Fibroblast of lung (primary cell): ENCODE measurements around the gene BRD8. TPM values are rescaled to one million over a fixed set of nuclear protein-coding genes. Genes with fewer than 3 reads are reported as not detected.

ENCODE experiments used
- DNase-seq, 2 donors: peaks; one replicate each; pipeline versions ENCODE4 v3.0.0 to v3.0.0-alpha.2; 2010; ENCODE audit warnings: low read depth in 2 of 2
- H2AFZ ChIP-seq: 2 replicates; pipeline ENCODE4 v1.5.1; 2012; ENCODE audit warnings: low read length, control low read depth, inconsistent platforms
- H3K27ac ChIP-seq: 2 replicates; pipeline ENCODE4 v1.5.1; 2011; ENCODE audit warnings: low read length, control low read depth; ENCODE audit not compliant: insufficient read depth
- H3K27me3 ChIP-seq: 2 replicates; pipeline ENCODE4 v1.5.1; 2011; ENCODE audit warnings: mild to moderate bottlenecking, low read length; ENCODE audit not compliant: control insufficient read depth, insufficient read depth
- H3K36me3 ChIP-seq: 2 replicates; pipeline ENCODE4 v1.5.1; 2011; ENCODE audit warnings: low read length; ENCODE audit not compliant: control insufficient read depth, insufficient read depth
- H3K4me1 ChIP-seq: 2 replicates; pipeline ENCODE4 v1.5.1; 2011; ENCODE audit warnings: low read length; ENCODE audit not compliant: control insufficient read depth, insufficient read depth; ENCODE audit errors: extremely low read depth
- H3K4me2 ChIP-seq: 2 replicates; pipeline ENCODE4 v1.5.1; 2011; ENCODE audit warnings: low read length, control low read depth; ENCODE audit not compliant: insufficient read depth; ENCODE audit errors: extremely low read depth
- H3K4me3 ChIP-seq, 4 experiments: fragments of 200-600 bp in 1 of 4; sonication (generic) in 1 of 4; replicated peaks in 1 of 4; 2 replicates each; pipeline ENCODE4 v1.5.1; 2011 to 2016; ENCODE audit warnings: low read length in 4 of 4, low read depth in 3 of 4, mild to moderate bottlenecking in 3 of 4, control low read depth in 2 of 4, inconsistent platforms in 1 of 4, mixed read lengths in 1 of 4; ENCODE audit not compliant: insufficient read depth in 1 of 4; ENCODE audit errors: control extremely low read depth in 1 of 4
- H3K79me2 ChIP-seq: 2 replicates; pipeline ENCODE4 v1.5.1; 2012; ENCODE audit warnings: mild to moderate bottlenecking, low read length, inconsistent platforms; ENCODE audit not compliant: control insufficient read depth, insufficient read depth
- H3K9ac ChIP-seq: 2 replicates; pipeline ENCODE4 v1.5.1; 2011; ENCODE audit warnings: mild to moderate bottlenecking, low read length, control low read depth; ENCODE audit not compliant: insufficient read depth
- H3K9me3 ChIP-seq: 2 replicates; pipeline ENCODE4 v1.5.1; 2012; ENCODE audit warnings: low read depth, low read length; ENCODE audit not compliant: control insufficient read depth, insufficient read depth
- H4K20me1 ChIP-seq: 2 replicates; pipeline ENCODE4 v1.5.1; 2011; ENCODE audit warnings: low read length; ENCODE audit not compliant: control insufficient read depth, insufficient read depth; ENCODE audit errors: extremely low read depth
- CTCF ChIP-seq, 2 donors: IDR thresholded peaks in 1 of 2; conservative IDR thresholded peaks in 1 of 2; 1 replicate in 1 of 2; 2 replicates in 1 of 2; pipeline ENCODE4 v1.5.1; 2011 to 2012; ENCODE audit warnings: low read length in 2 of 2, control low read depth in 1 of 2, inconsistent platforms in 1 of 2, low read depth in 1 of 2, mild to moderate bottlenecking in 1 of 2
- EZH2 ChIP-seq: IDR thresholded peaks from 2 replicates; pipeline ENCODE4 v1.5.1; 2012; ENCODE audit warnings: low read length, control low read depth, mild to moderate bottlenecking; ENCODE audit errors: missing control alignments
- polyA plus RNA-seq, 2 donors: library from polyadenylated mRNA; depleted of rRNA in 1 of 2; stranded (reverse) in 1 of 2; unstranded in 1 of 2; fragments of >200 nt; gene quantifications; 2 replicates each; pipeline ENCODE4 v1.2.1, GENCODE V29; 2011 to 2012; ENCODE audit warnings: missing spikeins in 1 of 2
- total RNA-seq: library from RNA; depleted of rRNA; stranded (reverse); fragments of >200 nt; gene quantifications from 2 replicates; pipeline ENCODE4 v1.2.1, GENCODE V29; 2014

BRD8 gene
- total and polyA plus RNA-seq, 2 donors (not counting 1 experiment from before 2014, with no cell fraction given) = 47.4 to 52.1 TPM

- Histone ChIP-seq H3K36me3 (no peaks in the 10 kb centered on the region), H3K4me2 (no peak overlapping the region), H2AFZ (no peak overlapping the region), H3K4me3 (no peak overlapping the region), H3K9me3 (no peaks in the 10 kb centered on the region), H4K20me1 (no peaks in the 10 kb centered on the region), H3K4me1 (no peaks in the 10 kb centered on the region), H3K9ac (no peak overlapping the region), H3K79me2 (no peaks in the 10 kb centered on the region), H3K27me3 (no peaks in the 10 kb centered on the region), H3K27ac (no peak overlapping the region)
- TF ChIP-seq EZH2 = no peak
- no peak for TF ChIP-seq CTCF (conservative IDR thresholded peaks at IDR 0.05 in 1 of 2, IDR thresholded peaks at IDR 0.05 in 1 of 2; ENCODE audit: low read depth in 1 of 2, low read length in 2 of 2)
- DNase-seq = no peak
These were observed 72.7 kb downstream of the BRD8 start for GRCh38 chr5:138105709-138106108.

- H3K79me2 ChIP-seq = no peaks in the 10 kb centered on the region
- H3K4me2 ChIP-seq = no peak overlapping the region
- H3K36me3 ChIP-seq = no peaks in the 10 kb centered on the region
- no peak overlapping the region for H3K4me3 ChIP-seq
- H4K20me1 ChIP-seq = no peaks in the 10 kb centered on the region
- peaks cover 4% of the 10 kb centered on the region for H3K27me3 ChIP-seq
- no peaks in the 10 kb centered on the region for H3K4me1 ChIP-seq
- H3K27ac ChIP-seq = no peak overlapping the region
- DNase-seq = no peak
- TF ChIP-seq CTCF (conservative IDR thresholded peaks at IDR 0.05 in 1 of 2, IDR thresholded peaks at IDR 0.05 in 1 of 2; ENCODE audit: low read depth in 1 of 2, low read length in 2 of 2) (no peak), EZH2 (no peak)
- H3K9me3 ChIP-seq = no peaks in the 10 kb centered on the region
- no peak overlapping the region for H3K9ac ChIP-seq
- H2AFZ ChIP-seq = no peak overlapping the region
These were observed 75.2 kb downstream of the BRD8 start for GRCh38 chr5:138103319-138103637.

- Histone ChIP-seq H3K79me2 (no peaks in the 10 kb centered on the region), H3K36me3 (no peaks in the 10 kb centered on the region), H3K27ac (no peak overlapping the region), H3K9me3 (no peaks in the 10 kb centered on the region), H3K4me3 (no peak overlapping the region), H3K9ac (no peak overlapping the region), H4K20me1 (no peaks in the 10 kb centered on the region), H3K4me1 (no peaks in the 10 kb centered on the region), H3K4me2 (no peak overlapping the region), H2AFZ (no peak overlapping the region), H3K27me3 (peaks cover 4% of the 10 kb centered on the region)
- no peak for DNase-seq
- TF ChIP-seq CTCF (conservative IDR thresholded peaks at IDR 0.05 in 1 of 2, IDR thresholded peaks at IDR 0.05 in 1 of 2; ENCODE audit: low read depth in 1 of 2, low read length in 2 of 2) (no peak), EZH2 (no peak)
These were observed 75.7 kb downstream of the BRD8 start for GRCh38 chr5:138102454-138103318.
